Suprapubic skin (tissue), 4 donors: Measurements from ENCODE around the gene SLC1A3. TPM values are rescaled to one million over a fixed set of nuclear protein-coding genes. Genes with fewer than 3 reads are reported as not detected.

Source experiments
- DNase-seq, 2 donors: peaks; one replicate each; pipeline ENCODE4 v3.0.0-alpha.2; 2019; ENCODE audit warnings: low spot score in 2 of 2
- H3K27ac ChIP-seq: fragments of 200-600 bp; sonication (generic); one replicate; pipeline ENCODE4 v1.5.1; 2019
- H3K27me3 ChIP-seq: fragments of 200-600 bp; sonication (generic); one replicate; pipeline ENCODE4 v1.5.1; 2019
- H3K36me3 ChIP-seq: fragments of 200-600 bp; sonication (generic); one replicate; pipeline ENCODE4 v1.5.1; 2019
- H3K4me1 ChIP-seq: fragments of 200-600 bp; sonication (generic); one replicate; pipeline ENCODE4 v1.5.1; 2019
- H3K4me3 ChIP-seq: fragments of 200-600 bp; sonication (generic); one replicate; pipeline ENCODE4 v1.5.1; 2019; ENCODE audit warnings: mild to moderate bottlenecking
- H3K9me3 ChIP-seq: fragments of 200-600 bp; sonication (generic); one replicate; pipeline ENCODE4 v1.5.1; 2019
- EP300 ChIP-seq: sonication (generic); formaldehyde crosslinking; IDR thresholded peaks from one replicate; pipeline ENCODE4 v1.6.1; 2017; ENCODE audit warnings: antibody characterized with exemption
- POLR2A ChIP-seq, 2 donors: fragments of 450-650 bp; IDR thresholded peaks; one replicate each; pipeline ENCODE4 v1.6.1; 2017; ENCODE audit warnings: antibody characterized with exemption in 2 of 2, mild to moderate bottlenecking in 2 of 2, moderate library complexity in 2 of 2
- POLR2AphosphoS5 ChIP-seq, 3 donors: sonication (generic); formaldehyde crosslinking; IDR thresholded peaks; one replicate each; pipeline ENCODE4 v1.6.1; 2017; ENCODE audit warnings: antibody characterized with exemption in 3 of 3
- WGBS: methylation state at CpG from one replicate; pipeline ENCODE4 v1.1.5; 2018; 5-methylcytosine and 5-hydroxymethylcytosine counted together
- total RNA-seq, 4 donors: library from RNA; depleted of rRNA; stranded (reverse); fragments of >200 nt; gene quantifications; one replicate each; pipeline ENCODE4 v1.1.0, GENCODE V29; 2016
- TF ChIP-seq, protein P1 (sequence below), 2 donors: fragments of 200-600 bp in 1 of 2; fragments of 450-650 bp in 1 of 2; sonication (generic) in 1 of 2; IDR thresholded peaks; one replicate each; pipeline ENCODE4 v1.5.1; 2016 to 2019; ENCODE audit warnings: antibody characterized with exemption in 2 of 2, mild to moderate bottlenecking in 1 of 2, moderate library complexity in 1 of 2

SLC1A3 gene
- total RNA-seq, 4 donors from 2014 or later = 19.8 to 34.2 (median 25.3) TPM

DNA sequence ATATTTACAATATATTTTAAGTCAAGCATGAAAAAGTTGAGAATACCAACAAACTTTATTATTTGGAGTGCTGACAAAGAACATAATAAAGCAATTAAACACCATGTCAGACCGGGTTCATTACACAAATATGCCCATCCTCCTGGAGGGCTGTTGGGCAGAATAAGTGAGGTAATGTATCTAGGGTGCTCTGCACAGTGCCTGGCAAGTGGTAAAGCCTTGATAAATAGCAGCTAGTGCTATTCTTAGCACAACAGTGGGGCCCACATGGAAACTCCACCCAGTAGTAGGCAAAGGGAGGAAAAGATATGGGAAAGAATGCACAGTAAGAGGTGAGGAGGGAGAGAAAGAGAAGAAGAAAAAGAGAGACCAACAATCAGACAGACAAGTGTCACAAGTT, 97.7 kb downstream of the SLC1A3 start:
- H3K9me3 ChIP-seq = no peaks in the 10 kb centered on the region
- H3K4me3 ChIP-seq = no peak overlapping the region
- WGBS = 23% methylated on average over 1 of the region's 1 CpG
- H3K27me3 ChIP-seq = no peaks in the 10 kb centered on the region
- H3K27ac ChIP-seq = no peak overlapping the region
- TF ChIP-seq, protein P1, sequence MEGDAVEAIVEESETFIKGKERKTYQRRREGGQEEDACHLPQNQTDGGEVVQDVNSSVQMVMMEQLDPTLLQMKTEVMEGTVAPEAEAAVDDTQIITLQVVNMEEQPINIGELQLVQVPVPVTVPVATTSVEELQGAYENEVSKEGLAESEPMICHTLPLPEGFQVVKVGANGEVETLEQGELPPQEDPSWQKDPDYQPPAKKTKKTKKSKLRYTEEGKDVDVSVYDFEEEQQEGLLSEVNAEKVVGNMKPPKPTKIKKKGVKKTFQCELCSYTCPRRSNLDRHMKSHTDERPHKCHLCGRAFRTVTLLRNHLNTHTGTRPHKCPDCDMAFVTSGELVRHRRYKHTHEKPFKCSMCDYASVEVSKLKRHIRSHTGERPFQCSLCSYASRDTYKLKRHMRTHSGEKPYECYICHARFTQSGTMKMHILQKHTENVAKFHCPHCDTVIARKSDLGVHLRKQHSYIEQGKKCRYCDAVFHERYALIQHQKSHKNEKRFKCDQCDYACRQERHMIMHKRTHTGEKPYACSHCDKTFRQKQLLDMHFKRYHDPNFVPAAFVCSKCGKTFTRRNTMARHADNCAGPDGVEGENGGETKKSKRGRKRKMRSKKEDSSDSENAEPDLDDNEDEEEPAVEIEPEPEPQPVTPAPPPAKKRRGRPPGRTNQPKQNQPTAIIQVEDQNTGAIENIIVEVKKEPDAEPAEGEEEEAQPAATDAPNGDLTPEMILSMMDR (IDR thresholded peaks at IDR 0.05) = no peak
- TF ChIP-seq POLR2AphosphoS5 (IDR thresholded peaks at IDR 0.05) = no peak
- no peak for TF ChIP-seq POLR2A (IDR thresholded peaks at IDR 0.05)
- TF ChIP-seq EP300 = no peak
- no peaks in the 10 kb centered on the region for H3K4me1 ChIP-seq
- DNase-seq = no peak
- no peaks in the 10 kb centered on the region for H3K36me3 ChIP-seq

DNA sequence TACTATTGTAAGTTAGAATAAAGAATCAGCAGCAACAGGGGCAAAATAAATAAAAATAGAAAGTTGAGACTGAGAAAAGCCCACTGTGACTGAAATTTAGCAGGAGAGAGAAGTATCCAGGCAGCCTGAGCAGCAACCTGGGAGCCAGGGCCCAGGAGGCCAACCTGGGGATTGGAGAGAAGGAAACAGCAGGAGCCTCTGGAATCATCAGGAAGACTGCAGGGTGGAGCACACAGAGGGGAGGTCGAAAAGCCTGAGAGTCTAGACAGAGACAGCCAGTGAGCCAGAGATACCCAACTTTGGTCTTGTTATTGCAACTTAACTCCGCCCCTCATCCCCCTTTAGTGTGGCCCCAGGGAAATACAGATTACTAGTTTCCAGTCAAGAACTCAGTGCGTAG, 98.6 kb downstream of the SLC1A3 start:
- H3K4me3 ChIP-seq = no peak overlapping the region
- H3K27me3 ChIP-seq = no peaks in the 10 kb centered on the region
- H3K4me1 ChIP-seq = no peaks in the 10 kb centered on the region
- no peaks in the 10 kb centered on the region for H3K36me3 ChIP-seq
- DNase-seq = no peak
- WGBS = 75% methylated on average over 3 of the region's 3 CpGs
- no peaks in the 10 kb centered on the region for H3K9me3 ChIP-seq
- H3K27ac ChIP-seq = no peak overlapping the region
- TF ChIP-seq EP300 (no peak), POLR2AphosphoS5 (IDR thresholded peaks at IDR 0.05) (no peak), POLR2A (IDR thresholded peaks at IDR 0.05) (no peak)
- TF ChIP-seq, protein P1 (IDR thresholded peaks at IDR 0.05) = no peak

DNA sequence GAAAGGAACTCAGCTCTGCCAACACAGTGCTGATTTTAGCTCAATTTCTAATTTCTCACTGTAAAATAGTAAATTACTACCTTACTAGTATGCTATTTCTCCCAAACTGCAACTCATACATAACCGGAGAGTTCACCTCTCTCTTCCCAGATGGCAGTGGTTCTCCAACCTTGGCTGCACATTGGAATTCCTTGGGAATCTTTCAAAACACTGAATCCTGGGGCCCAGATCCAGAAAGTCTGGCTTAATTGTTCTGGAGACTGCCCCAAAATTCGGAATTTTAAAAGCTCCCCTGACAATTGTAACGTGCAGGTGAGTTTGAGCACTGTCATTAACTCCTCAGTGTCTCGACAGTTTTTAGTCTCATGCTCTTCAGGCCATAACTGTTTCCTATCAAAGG, 100.3 kb downstream of the SLC1A3 start:
- Histone ChIP-seq H3K4me3 (no peak overlapping the region), H3K9me3 (no peaks in the 10 kb centered on the region), H3K4me1 (no peaks in the 10 kb centered on the region), H3K27me3 (no peaks in the 10 kb centered on the region), H3K27ac (no peak overlapping the region), H3K36me3 (no peaks in the 10 kb centered on the region)
- DNase-seq = no peak
- TF ChIP-seq, protein P1 (IDR thresholded peaks at IDR 0.05) = no peak
- TF ChIP-seq POLR2A (IDR thresholded peaks at IDR 0.05) = no peak
- no peak for TF ChIP-seq EP300
- TF ChIP-seq POLR2AphosphoS5 (IDR thresholded peaks at IDR 0.05) = no peak
- 38% methylated on average over 4 of the region's 4 CpGs for WGBS

DNA sequence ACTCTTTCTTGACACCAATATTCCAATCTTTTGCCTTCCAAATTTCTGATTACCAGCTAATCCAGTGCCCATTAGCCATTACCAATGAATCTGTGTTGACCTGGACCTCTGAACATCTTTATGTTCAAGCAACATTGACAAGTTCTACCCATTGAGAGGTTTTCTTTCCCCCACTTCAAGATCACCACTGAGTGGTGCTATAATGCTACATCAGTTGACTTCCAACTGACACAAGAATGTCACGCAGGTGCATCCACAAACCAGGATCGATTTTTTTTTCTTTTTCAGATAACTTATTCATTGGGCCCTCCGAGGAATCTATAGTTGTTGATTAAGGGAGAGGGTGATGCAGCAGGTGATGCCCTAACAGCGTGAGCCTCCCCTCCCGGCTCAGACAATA, 102.6 kb downstream of the SLC1A3 start:
- Histone ChIP-seq H3K4me3 (no peak overlapping the region), H3K4me1 (peaks cover 6% of the 10 kb centered on the region), H3K36me3 (no peaks in the 10 kb centered on the region), H3K9me3 (no peaks in the 10 kb centered on the region), H3K27ac (no peak overlapping the region), H3K27me3 (no peaks in the 10 kb centered on the region)
- no peak for DNase-seq
- WGBS = 90% methylated on average over 5 of the region's 5 CpGs
- TF ChIP-seq POLR2AphosphoS5 (IDR thresholded peaks at IDR 0.05) = no peak
- no peak for TF ChIP-seq EP300
- no peak for TF ChIP-seq POLR2A (IDR thresholded peaks at IDR 0.05)
- TF ChIP-seq, protein P1 (IDR thresholded peaks at IDR 0.05) = no peak

DNA sequence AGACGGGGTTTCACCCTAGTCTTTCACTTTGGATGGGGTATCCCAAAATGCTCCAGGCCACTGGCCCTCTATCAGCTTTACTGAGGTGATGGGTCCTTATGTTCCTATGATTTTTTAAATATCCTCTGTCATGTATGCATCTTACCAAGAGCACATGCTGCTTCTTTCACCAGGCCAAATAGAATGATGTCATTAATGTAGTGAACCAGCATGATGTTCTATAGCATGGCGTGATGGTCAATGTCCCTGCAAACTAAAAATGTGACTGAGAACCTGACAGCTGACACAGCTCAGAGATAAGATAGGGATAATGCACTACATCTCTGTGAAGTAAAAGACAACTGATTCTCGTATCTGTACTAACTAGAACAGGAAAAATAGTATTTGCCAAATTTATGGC, 103.6 kb downstream of the SLC1A3 start:
- 76% methylated on average over 3 of the region's 3 CpGs for WGBS
- H3K27ac ChIP-seq = no peak overlapping the region
- no peaks in the 10 kb centered on the region for H3K27me3 ChIP-seq
- TF ChIP-seq EP300 = no peak
- DNase-seq = no peak
- H3K9me3 ChIP-seq = no peaks in the 10 kb centered on the region
- H3K36me3 ChIP-seq = no peaks in the 10 kb centered on the region
- H3K4me3 ChIP-seq = no peak overlapping the region
- H3K4me1 ChIP-seq = peaks cover 6% of the 10 kb centered on the region

DNA sequence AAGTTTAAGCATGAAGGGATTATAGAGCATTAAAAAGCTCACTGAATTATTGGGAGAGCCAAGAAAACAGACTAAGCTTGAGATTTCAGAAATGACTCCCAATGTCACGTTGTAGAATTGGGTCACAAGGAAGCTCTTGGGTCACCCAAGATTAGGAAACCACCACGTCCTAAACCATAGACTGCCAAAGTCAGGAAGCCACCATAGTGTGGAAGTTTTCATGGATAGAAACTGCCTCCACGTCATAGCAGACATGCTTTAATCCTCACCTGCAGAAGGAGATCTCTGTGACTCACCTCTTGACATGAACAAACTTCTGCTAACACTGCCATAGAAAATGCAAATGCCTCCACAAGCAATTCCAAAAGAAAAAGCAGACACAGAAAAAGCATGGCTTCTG, 106.3 kb downstream of the SLC1A3 start:
- DNase-seq = no peak
- 33% methylated on average over 3 of the region's 3 CpGs for WGBS
- Histone ChIP-seq H3K9me3 (no peaks in the 10 kb centered on the region), H3K36me3 (no peaks in the 10 kb centered on the region), H3K4me3 (no peak overlapping the region), H3K27me3 (no peaks in the 10 kb centered on the region), H3K27ac (no peak overlapping the region), H3K4me1 (peaks cover 6% of the 10 kb centered on the region)
- no peak for TF ChIP-seq EP300
- TF ChIP-seq POLR2AphosphoS5 (IDR thresholded peaks at IDR 0.05) = no peak
- TF ChIP-seq, protein P1 (IDR thresholded peaks at IDR 0.05) = no peak
- no peak for TF ChIP-seq POLR2A (IDR thresholded peaks at IDR 0.05)
